HUES6 (cell line): Measurements from ENCODE around the gene NCK2.

Experiments used
- H3K27ac ChIP-seq: 2 replicates; pipeline ENCODE4 v1.7.0; 2013; ENCODE audit warnings: low read depth, mild to moderate bottlenecking, low read length, inconsistent platforms
- H3K27me3 ChIP-seq: 2 replicates; pipeline ENCODE4 v1.6.1; 2013; ENCODE audit warnings: low read length; ENCODE audit not compliant: control insufficient read depth, insufficient read depth
- H3K36me3 ChIP-seq: 2 replicates; pipeline ENCODE4 v1.6.1; 2013; ENCODE audit warnings: low read length; ENCODE audit not compliant: control insufficient read depth, insufficient read depth
- H3K4me1 ChIP-seq: 2 replicates; pipeline ENCODE4 v1.6.1; 2013; ENCODE audit warnings: low read length; ENCODE audit not compliant: control insufficient read depth, insufficient read depth
- H3K4me3 ChIP-seq: 2 replicates; pipeline ENCODE4 v1.5.1; 2013; ENCODE audit warnings: low read depth, low read length
- H3K9ac ChIP-seq: one replicate; pipeline ENCODE4 v1.6.1; 2013; ENCODE audit warnings: mild to moderate bottlenecking, low read length
- H3K9me3 ChIP-seq: 2 replicates; pipeline ENCODE4 v1.6.1; 2013; ENCODE audit warnings: low read depth, low read length; ENCODE audit not compliant: control insufficient read depth, insufficient read depth

The NCK2 gene

GRCh38 chr2:105877945-105878344 lies 133.2 kb downstream of the NCK2 start:
- Histone ChIP-seq H3K36me3 (peaks cover 7% of the 10 kb centered on the region), H3K27ac (no peak overlapping the region), H3K9ac (no peak overlapping the region), H3K4me1 (peaks cover 9% of the 10 kb centered on the region), H3K9me3 (no peaks in the 10 kb centered on the region), H3K27me3 (no peaks in the 10 kb centered on the region), H3K4me3 (no peak overlapping the region)

DNA sequence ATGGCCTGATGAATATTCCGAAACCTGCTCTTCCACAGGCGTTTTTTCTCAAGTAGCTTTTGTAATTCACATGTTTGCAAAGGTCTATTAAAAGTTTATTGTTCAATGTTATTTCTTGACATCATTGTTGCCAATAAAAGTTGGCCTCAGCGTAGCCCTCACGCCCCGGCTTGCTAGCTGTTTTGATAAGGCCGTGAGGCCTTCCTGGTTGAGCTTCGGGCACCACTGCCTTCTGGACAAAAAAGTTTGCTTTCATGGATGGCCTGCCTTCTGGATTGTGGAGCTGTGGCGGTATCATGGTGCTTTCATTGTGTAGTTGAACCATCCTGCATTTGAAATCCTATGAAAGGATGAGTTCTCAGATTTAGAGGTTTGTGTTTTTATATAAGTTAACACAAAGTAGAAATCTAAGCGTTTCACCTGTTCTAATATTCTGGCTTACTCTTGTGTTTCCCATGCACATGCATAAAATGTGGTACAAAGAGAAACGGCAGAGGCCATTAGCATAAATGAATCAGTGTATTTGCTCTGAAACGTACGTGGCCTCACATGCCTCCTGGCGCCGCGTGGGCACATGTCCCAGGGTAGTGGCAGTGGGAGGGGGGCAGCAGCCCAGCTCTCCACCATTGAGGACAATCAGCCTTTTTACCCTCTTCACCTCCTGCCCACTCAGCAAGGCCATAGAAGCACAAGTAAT lies 134.5 kb downstream of the NCK2 start:
- Histone ChIP-seq H3K4me1 (no peaks in the 10 kb centered on the region), H3K27me3 (no peaks in the 10 kb centered on the region), H3K9ac (no peak overlapping the region), H3K36me3 (peaks cover 7% of the 10 kb centered on the region), H3K9me3 (no peaks in the 10 kb centered on the region), H3K4me3 (no peak overlapping the region), H3K27ac (no peak overlapping the region)

GRCh38 chr2:105879803-105880300 lies 135.1 kb downstream of the NCK2 start:
- no peak overlapping the region for H3K4me3 ChIP-seq
- no peaks in the 10 kb centered on the region for H3K9me3 ChIP-seq
- H3K27ac ChIP-seq: no peak overlapping the region

DNA sequence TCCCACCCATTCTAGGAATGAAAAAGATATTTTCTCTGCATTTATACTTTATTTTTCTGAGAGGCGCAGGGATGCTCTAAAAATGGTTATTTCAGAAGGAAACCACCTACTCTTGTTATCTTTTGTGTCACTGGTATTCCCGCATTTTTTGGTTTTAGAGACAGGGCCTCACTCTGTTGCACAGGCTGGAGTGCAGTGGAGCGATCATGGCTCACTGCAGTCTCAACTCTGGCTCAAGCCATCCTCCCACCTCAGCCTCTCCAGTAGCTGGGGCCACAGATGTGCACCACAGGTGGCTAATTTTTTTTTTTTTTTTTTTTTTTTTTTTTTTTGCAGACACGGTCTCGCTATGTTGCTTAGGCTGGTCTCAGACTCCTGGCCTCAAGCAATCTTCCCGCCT lies 135.9 kb downstream of the NCK2 start:
- peaks cover 7% of the 10 kb centered on the region for H3K36me3 ChIP-seq
- H3K9ac ChIP-seq: no peak overlapping the region
- no peaks in the 10 kb centered on the region for H3K4me1 ChIP-seq
- no peaks in the 10 kb centered on the region for H3K9me3 ChIP-seq
- no peak overlapping the region for H3K27ac ChIP-seq
- H3K27me3 ChIP-seq: no peaks in the 10 kb centered on the region
- no peak overlapping the region for H3K4me3 ChIP-seq

More at GRCh38 chr2:105879803-105880300, 135.1 kb downstream of the NCK2 start:
- H3K27me3 ChIP-seq: no peaks in the 10 kb centered on the region
- H3K4me1 ChIP-seq: no peaks in the 10 kb centered on the region
- H3K36me3 ChIP-seq: peaks cover 7% of the 10 kb centered on the region
- no peak overlapping the region for H3K9ac ChIP-seq

DNA sequence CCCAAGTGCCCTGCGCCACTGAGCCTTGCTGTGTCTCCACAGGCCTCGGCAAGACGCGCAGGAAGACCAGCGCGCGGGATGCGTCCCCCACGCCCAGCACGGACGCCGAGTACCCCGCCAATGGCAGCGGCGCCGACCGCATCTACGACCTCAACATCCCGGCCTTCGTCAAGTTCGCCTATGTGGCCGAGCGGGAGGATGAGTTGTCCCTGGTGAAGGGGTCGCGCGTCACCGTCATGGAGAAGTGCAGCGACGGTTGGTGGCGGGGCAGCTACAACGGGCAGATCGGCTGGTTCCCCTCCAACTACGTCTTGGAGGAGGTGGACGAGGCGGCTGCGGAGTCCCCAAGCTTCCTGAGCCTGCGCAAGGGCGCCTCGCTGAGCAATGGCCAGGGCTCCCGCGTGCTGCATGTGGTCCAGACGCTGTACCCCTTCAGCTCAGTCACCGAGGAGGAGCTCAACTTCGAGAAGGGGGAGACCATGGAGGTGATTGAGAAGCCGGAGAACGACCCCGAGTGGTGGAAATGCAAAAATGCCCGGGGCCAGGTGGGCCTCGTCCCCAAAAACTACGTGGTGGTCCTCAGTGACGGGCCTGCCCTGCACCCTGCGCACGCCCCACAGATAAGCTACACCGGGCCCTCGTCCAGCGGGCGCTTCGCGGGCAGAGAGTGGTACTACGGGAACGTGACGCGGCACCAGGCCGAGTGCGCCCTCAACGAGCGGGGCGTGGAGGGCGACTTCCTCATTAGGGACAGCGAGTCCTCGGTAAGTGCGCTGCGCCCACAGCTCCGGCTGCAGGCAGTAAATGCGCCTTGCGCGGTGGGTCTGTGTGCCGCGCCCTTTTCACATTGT lies 136.8 kb downstream of the NCK2 start:
- no peaks in the 10 kb centered on the region for H3K9me3 ChIP-seq

DNA sequence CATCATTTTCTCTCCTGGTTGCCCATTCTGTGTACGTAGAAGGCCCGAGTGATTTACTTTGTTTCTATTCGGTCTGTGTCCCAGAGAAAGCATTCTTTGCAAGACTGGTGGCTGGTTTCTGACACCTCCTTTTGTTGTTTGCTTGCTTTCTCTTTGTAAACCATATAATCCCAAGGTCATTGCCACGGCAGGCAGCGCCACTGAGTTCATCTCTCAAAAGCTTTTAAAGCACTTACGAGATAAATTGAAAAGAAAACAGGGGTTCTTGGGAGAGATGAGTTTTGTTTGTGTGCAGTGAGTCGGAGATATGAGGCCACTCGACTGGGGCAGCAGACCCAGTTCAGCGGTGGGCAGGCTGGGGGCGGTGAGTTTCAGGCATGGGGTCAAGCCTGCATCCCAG lies 137.6 kb downstream of the NCK2 start:
- Histone ChIP-seq H3K36me3 (peaks cover 7% of the 10 kb centered on the region), H3K4me3 (no peak overlapping the region)

More for the DNA sequence above, 136.8 kb downstream of the NCK2 start:
- H3K4me1 ChIP-seq: no peaks in the 10 kb centered on the region
- no peak overlapping the region for H3K27ac ChIP-seq
- no peaks in the 10 kb centered on the region for H3K27me3 ChIP-seq
- H3K9ac ChIP-seq: no peak overlapping the region
- H3K36me3 ChIP-seq: peaks cover 7% of the 10 kb centered on the region
- no peak overlapping the region for H3K4me3 ChIP-seq

DNA sequence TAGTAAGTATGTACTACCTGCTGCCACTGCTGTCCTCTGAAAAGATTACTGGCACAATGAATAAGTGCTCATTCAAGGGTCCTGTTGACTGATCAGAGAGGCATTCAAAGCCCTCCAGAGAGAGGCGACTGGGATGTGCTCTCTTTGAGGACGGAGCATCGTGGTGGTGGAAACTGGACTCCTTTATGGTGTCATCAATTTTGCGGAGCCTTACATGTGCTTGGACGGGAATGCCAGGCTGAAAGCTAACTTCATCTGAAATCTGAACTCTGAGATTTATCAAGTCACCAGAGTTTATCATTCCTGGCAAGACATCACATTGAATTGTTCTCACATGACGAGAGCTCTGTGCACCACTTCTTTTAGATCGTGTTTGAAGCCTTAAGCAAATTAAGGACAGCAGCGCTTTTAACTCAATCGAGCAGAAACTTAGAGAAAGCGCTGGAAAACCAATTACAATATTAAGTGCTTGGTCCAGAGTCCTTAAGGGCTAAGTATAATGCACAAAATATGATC lies 138.3 kb downstream of the NCK2 start:
- peaks cover 7% of the 10 kb centered on the region for H3K36me3 ChIP-seq
- H3K27ac ChIP-seq: no peak overlapping the region
- H3K4me3 ChIP-seq: no peak overlapping the region
- no peaks in the 10 kb centered on the region for H3K4me1 ChIP-seq
- H3K9ac ChIP-seq: no peak overlapping the region
- H3K27me3 ChIP-seq: no peaks in the 10 kb centered on the region
- H3K9me3 ChIP-seq: no peaks in the 10 kb centered on the region

More for the DNA sequence above, 137.6 kb downstream of the NCK2 start:
- H3K9ac ChIP-seq: no peak overlapping the region
- no peaks in the 10 kb centered on the region for H3K4me1 ChIP-seq
- H3K27me3 ChIP-seq: no peaks in the 10 kb centered on the region
- no peak overlapping the region for H3K27ac ChIP-seq
- H3K9me3 ChIP-seq: no peaks in the 10 kb centered on the region

DNA sequence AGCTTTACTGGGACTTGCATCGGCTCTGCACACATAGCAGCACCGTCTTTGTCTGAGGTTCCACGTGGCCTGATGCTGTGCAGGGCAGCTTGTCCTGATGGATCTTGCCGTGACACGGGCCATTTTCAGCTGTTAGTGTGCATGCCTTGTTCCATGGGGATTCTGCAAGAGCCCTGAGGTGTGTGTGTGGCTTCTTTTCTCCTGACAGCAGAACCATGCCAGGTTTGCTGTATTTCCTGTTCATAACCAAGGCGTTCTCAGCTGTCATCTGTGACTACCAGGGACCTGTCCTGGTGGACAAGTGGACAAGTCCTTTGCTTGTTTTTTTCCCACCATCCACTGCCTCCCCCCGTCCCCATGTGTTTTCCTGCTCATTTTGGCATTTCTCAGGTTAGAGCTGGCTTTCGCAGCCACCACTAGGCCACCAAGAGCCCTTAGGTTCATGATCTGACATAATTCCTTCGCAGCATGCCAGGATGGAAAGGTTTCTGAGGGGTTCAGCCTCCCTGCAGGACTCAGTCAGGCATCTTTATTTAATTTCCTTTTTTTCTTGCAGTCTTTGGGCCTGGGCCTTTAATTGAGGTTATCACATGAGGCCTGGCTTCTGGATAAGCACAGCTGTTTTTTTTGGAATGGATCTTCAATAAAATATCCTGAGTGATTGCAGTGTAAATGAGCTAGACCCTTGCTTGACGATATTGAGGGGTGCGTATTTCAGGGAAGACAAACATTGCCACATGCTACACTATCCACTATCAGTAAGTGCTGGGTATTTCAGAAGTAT lies 139.4 kb downstream of the NCK2 start:
- no peak overlapping the region for H3K27ac ChIP-seq
- no peak overlapping the region for H3K9ac ChIP-seq
- H3K4me3 ChIP-seq: no peak overlapping the region
- no peaks in the 10 kb centered on the region for H3K27me3 ChIP-seq
- H3K9me3 ChIP-seq: peaks cover 7% of the 10 kb centered on the region
- peaks cover 8% of the 10 kb centered on the region; the same call in 1 of the 2 replicates for H3K36me3 ChIP-seq
- H3K4me1 ChIP-seq: no peaks in the 10 kb centered on the region

DNA sequence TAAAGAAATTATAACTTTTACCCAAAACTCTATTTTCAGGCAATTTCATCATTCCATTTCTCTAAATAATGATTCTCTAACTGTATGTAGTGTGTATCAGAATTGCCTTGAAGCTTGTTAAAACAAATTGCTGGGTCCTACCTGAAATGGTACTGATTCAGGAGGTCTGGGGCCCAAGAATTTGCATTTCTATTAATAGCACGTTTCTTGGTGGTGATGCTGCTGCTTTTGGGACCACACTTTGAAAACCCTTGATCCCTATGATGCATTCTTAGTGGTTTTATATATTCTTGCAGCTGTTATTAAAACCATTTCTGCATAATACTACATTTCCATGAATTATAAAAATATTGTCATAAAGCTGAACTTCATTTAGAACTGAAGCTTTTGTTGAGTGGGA lies 140.7 kb downstream of the NCK2 start:
- Histone ChIP-seq H3K9me3 (peaks cover 8% of the 10 kb centered on the region), H3K27me3 (no peaks in the 10 kb centered on the region), H3K4me3 (no peak overlapping the region), H3K27ac (no peak overlapping the region), H3K36me3 (peaks cover 8% of the 10 kb centered on the region; the same call in 1 of the 2 replicates), H3K4me1 (no peaks in the 10 kb centered on the region), H3K9ac (no peak overlapping the region)

DNA sequence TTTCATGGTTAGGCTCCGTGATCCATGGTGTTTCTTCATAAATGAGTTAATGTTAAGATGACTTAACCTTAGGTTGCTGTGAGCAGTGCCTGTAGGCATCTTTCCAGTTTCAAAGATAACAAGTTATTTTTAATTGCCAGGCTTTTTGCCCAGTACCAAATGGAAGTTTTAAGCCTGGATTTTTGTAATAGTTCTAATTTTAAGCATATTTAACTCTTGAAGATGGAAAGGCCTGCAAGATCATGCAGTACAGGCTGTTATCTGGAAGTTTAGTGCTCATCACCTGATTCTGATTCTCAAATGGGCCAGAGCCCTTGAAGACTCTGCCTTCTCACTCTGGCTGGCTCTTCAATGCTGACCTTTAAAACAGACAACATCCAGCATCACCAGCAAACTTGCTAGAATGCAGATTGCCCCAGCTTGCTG lies 141.3 kb downstream of the NCK2 start:
- H3K4me1 ChIP-seq: no peaks in the 10 kb centered on the region; the same call in 1 of the 2 replicates
- H3K9ac ChIP-seq: no peak overlapping the region
- peaks cover 8% of the 10 kb centered on the region; the same call in 1 of the 2 replicates for H3K36me3 ChIP-seq
- H3K27ac ChIP-seq: no peak overlapping the region
- H3K9me3 ChIP-seq: peaks cover 8% of the 10 kb centered on the region
- no peak overlapping the region for H3K4me3 ChIP-seq
- H3K27me3 ChIP-seq: no peaks in the 10 kb centered on the region
